ENCODE measurements around the gene TLR8.

DNA sequence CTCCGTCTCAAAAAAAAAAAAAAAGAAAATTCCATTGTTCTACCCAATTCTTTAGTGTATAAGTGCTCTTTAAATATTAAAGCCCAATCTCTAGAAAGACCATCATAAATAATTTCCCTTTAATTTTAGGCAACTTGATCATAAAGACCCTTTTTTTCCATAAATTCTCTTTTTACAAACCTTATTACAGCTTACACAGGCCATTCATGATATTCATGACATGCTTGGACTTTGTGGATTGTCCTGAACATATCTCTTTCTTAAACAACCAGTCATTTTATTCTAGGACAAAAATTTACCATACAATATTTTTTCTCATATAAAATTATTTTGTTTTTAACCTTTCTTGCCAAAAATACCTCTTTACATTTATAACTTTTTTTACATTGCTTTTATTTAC lies 30.5 kb downstream of the TLR8 start:
- TF ChIP-seq, protein P1, sequence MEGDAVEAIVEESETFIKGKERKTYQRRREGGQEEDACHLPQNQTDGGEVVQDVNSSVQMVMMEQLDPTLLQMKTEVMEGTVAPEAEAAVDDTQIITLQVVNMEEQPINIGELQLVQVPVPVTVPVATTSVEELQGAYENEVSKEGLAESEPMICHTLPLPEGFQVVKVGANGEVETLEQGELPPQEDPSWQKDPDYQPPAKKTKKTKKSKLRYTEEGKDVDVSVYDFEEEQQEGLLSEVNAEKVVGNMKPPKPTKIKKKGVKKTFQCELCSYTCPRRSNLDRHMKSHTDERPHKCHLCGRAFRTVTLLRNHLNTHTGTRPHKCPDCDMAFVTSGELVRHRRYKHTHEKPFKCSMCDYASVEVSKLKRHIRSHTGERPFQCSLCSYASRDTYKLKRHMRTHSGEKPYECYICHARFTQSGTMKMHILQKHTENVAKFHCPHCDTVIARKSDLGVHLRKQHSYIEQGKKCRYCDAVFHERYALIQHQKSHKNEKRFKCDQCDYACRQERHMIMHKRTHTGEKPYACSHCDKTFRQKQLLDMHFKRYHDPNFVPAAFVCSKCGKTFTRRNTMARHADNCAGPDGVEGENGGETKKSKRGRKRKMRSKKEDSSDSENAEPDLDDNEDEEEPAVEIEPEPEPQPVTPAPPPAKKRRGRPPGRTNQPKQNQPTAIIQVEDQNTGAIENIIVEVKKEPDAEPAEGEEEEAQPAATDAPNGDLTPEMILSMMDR (conservative IDR thresholded peaks at IDR 0.05; ENCODE audit: low read length) = no peak
- no peak for TF ChIP-seq EZH2phosphoT487 (IDR thresholded peaks at IDR 0.05; ENCODE audit: borderline replicate concordance, low read depth, low read length)

Measured in OCI-LY7 (cell line).